GM18508 (cell line): ENCODE data around the gene INSRR.

ENCODE experiments used
- ATAC-seq: cut with Tn5 transposase; IDR thresholded peaks from one replicate; pipeline ENCODE4 v1.9.1; 2021; ENCODE audit warnings: moderate number of reproducible peaks; ENCODE audit not compliant: insufficient read depth, unreplicated experiment

Gene INSRR

GRCh38 chr1:156858959-156859522, at the start of gene INSRR:
INSRR (minus strand) TSS chr1:156859117; CDS start chr1:156858621, 496 bp downstream.
- no peak for ATAC-seq

- no peak for ATAC-seq
Observed at GRCh38 chr1:156908541-156908940, 49.6 kb upstream of the INSRR start.

GRCh38 chr1:156906206-156906906, 47.4 kb upstream of the INSRR start:
- ATAC-seq: no peak

DNA sequence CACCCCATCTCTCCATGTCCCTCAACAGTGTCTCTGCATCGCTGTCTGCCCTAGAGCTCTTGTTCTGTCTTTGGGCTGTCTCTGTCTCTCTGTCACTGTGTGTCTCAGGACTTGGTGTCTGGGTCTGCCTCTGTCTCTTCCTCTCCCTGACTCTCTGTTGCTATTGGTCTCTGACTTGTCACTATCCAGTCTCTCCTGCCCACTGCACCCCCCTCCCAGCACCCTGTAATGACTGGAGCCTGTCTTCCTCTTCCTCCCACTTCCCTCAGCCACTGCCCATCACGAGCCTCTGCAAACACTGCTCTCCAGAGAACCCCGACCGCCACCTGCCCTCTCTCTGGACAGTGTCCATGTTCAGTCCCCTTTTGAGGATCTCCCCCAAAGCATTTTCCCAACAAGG, 46.7 kb upstream of the INSRR start:
- no peak for ATAC-seq

DNA sequence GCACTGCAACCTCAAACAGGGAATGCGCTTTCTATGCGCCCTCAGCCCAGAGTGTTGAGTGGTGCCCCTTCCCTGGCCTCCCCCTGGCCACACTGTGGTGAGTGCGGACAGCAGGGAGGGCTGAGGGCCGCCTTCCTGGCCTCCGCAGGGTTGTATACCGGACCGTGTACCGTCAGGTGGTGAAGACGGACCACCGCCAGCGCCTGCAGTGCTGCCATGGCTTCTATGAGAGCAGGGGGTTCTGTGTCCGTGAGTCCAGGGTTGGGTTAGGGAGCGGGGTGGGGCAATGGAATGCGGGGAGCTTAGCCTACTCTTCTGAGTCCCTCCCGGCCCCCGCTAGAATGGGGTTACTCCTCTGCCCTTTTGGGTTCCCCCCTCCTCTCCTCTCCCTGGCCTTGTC, 46.3 kb upstream of the INSRR start:
- ATAC-seq: no peak

GRCh38 chr1:156904187-156904959, 45.5 kb upstream of the INSRR start:
- ATAC-seq: no peak

DNA sequence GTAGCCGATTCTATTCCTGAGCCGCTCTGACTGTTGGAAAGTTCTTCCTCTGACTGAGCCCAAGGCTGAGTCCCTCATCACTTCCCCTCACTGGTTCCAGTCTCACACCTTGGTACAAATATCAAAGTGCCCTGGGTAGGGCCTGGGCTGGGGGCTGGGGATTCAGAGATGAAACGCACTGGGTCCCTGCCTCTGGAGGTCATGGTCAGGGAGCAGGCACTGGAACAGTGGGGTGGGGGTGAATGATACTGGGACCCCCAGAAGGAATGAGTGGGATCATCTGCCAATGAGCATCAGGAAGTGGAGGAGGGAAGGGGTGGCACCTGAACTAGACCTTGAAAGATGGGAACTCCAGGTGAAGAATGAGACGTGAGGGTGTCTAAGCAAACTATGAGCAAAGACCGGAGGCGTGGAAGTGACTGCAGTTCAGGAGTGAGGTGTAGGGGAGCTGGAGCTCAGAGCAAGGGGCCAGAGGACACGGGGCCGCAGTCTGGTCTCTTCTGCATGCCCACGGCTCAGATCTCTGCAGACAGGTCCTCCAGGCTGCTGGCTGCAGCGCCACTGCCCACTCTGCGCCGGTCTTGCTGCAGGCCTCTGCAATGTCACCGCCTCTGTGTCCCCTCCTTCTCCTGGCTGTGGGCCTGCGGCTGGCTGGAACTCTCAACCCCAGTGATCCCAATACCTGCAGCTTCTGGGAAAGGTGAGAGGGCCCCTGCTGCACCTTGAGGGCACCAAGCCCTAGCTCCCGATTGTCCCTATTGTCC, 44.6 kb upstream of the INSRR start:
- ATAC-seq: no peak

DNA sequence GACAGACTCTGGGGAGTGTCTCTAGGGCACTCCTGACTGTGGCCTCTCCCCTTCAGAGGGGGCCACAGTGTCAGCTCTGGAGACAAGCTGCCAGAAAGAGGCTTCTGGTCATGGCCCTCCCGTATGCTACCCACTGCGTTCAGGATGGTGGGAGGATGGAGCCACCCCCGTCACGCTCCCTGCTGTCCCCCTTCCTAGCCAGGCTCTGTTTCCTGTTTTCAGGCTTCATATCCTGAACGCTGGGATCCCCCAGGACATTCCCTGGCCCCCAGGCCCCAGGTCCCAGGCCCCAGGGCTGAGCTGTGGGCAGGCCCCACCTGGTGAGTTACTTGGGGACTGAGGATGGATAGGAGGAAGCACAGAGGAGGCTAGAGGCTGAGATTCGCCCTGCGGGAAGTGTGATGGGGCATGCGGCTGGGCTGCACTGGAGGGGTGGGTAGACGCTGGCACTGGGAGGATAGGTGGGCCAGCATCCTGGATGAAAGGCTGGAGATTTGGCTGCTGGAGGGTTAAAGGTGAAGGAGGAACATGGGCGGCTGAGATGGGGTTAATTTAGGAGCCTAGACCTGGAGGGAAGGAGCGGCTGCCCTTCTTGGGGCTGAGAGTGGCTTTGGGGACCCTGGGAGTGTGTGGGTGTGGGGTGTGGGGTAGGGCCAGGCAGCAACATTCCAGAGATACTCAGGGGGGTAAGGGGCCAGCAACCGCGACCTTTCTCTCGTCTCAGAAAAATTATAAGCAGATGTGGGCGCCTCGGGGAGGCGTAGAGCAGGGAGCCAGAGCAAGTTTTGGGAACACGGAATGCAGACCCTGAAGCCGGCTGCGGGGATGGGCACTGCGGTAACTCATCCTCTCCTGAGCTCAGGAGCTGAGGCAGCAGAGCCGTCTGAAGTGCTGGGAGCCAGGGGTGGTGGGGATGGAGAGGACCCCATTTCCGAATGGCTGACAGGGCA, 43.3 kb upstream of the INSRR start:
- ATAC-seq: no peak

DNA sequence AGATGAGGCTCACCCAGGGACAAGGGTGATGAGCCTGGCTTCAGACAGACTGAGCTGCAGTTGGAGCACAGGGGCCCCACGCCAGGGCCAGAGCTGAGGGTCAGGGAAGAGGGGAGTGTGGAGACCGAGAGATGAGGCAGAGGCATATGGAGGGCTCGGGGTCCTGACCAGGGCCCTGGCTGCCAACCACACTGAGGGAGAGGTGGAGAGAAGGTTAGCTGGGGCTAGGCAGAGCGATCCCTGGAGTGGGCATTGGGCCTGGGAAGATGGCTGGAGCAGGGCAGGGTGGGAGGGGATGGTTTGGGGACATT, 42.6 kb upstream of the INSRR start:
- ATAC-seq: no peak

GRCh38 chr1:156900896-156901589, 42.1 kb upstream of the INSRR start:
- ATAC-seq: no peak

DNA sequence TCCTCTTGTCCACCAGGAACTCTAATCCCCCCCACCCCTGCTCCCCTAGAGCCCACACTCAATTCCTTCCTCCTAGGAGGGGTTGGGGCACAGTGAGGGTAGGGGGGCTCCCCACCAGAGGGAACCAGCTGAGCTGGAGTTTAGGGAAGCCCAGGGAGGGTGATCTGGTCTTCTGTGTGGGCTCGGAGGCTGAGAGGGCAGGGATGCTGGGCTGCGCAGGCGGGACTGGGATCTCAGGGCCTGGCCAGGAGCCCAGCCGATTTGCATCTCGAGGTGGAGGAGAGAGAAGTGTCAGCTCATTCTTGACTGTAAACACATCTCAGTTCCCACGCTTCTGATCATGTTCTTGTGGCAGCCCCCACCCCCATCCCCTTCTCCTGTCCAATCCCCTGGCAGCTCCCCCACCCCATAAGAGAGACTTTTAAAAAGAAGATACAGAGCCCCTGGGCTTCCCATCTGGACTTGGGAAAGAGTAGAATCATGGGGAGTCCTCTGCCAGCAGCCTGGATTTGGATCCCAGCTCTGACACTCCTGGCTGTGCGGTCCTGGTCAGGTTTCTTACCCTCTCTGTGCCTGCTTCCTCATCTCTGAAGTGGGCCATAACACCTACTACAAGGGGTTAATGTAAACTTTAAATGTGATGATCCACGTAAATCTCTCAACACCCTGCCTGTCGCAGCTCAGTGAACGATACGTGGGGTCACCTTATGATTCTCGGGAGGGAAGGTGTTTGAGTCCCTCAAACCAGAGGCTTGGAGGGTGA, 41.2 kb upstream of the INSRR start:
- ATAC-seq: no peak

- no peak for ATAC-seq
Observed at GRCh38 chr1:156898971-156899664, 40.2 kb upstream of the INSRR start.

DNA sequence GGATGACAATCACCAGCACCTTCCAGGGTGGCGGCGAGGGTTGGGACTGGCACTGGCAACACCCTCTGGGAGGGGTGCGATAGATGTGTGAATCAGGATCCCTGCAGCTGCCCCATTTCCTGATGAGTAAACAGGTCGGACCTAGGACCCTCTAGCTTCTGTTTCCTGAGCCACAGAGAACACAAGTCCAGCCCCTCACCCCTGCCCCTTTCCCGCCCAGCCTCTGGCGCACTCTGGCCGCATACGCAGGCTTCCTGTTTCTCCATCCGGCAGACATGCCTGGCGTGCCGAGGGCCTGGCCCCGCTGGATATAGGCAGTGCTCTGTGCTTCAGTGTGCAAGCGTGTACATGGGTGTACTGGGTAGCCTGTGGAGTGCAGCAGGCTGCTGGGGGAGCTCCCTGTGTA, 39.2 kb upstream of the INSRR start:
- no peak for ATAC-seq

DNA sequence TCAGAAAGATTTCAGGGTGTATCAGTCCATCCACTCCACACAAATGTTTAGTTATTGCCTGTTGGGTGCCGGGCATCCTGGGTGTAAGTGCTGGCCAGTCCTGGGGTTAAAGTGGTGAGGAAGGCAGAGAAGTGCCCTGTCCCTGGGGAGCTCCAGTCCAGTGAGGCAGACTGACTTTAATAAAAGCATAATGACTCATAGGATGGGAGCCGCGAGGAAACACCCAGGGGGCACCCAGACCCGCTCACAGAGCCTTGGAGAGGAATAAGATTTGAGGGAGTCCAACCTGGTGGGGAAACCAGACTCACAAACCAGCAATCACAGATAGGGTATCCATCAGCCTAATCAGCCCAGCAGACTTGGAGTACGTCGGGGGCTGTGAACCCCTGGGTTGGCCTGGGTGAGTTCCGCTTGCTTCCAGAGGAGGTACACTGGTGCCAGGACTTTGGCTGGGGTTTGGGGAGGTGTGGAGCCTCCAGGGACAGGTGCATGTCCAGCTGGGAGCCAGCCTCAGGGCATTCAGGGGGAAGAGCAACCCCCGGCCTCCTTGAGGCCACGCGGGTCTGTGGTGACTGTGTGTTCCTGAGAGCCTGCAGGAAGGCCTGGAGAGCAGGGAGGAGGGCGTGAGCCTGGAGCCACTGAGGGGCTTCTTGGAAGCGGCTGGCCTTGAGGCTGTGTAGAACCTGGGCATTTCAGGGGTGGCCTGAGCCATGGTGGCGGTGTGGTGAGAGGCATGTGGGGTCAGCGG, 38.3 kb upstream of the INSRR start:
- ATAC-seq: no peak

- no peak for ATAC-seq
Observed at GRCh38 chr1:156896490-156897033, 37.6 kb upstream of the INSRR start.

- no peak for ATAC-seq
Observed at GRCh38 chr1:156895927-156896326, 37.0 kb upstream of the INSRR start.

DNA sequence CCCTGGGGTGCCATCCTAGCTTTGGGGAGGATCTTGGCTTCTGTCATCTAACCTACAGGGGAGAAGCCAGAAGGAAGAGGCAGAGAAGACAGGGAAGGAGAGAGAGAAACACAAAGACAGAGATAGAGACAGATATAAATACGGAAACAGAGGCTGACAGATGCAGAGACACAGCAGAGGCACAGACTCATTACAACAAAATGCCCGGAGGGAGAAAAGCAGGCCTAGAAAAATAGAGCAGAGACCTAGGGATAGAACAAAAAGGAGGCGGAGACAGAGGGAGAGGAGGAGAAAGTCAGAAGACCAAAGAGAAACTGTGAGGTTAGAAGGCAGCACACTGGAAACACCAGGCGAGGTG, 36.5 kb upstream of the INSRR start:
- ATAC-seq: no peak
